Head of caudate nucleus (tissue), 42 donors: ENCODE results near the gene NFATC1.

Experiments used
- DNase-seq, 42 donors: peaks; one replicate each; pipeline versions ENCODE4 v3.0.0 to v3.0.0-alpha.2; 2020 to 2021; ENCODE audit warnings: mixed read lengths in 7 of 42
- intact Hi-C: fragments of 100-400 bp; cut with DNase I; formaldehyde crosslinking; loops from one replicate; pipeline ENCODE4 v1.15.0; 2022

Gene NFATC1

GRCh38 chr18:79385326-79385707 is 10.4 kb upstream of the NFATC1 start:
- peak in 1 of 42 donors; percentile 28 for DNase-seq
- intact Hi-C loops, result no loop called here

- intact Hi-C loops, result no loop called here
- DNase-seq, result peak in 10 of 42 donors; percentile 1 to 31 (median 13)
Measured at GRCh38 chr18:79385708-79386341, 9.9 kb upstream of the NFATC1 start.

GRCh38 chr18:79386547-79386946 is 9.2 kb upstream of the NFATC1 start:
- peak in 8 of 42 donors; percentile 3 to 19 (median 9) for DNase-seq
- intact Hi-C loops, result no loop called here

- DNase-seq, result peak in 6 of 42 donors; percentile 3 to 23 (median 13)
- intact Hi-C loops, result no loop called here
Measured at GRCh38 chr18:79387214-79387613, 8.5 kb upstream of the NFATC1 start.

- DNase-seq, result peak in 6 of 42 donors; percentile 0 to 38 (median 9)
- intact Hi-C loops, result no loop called here
Measured at GRCh38 chr18:79387615-79388014, 8.1 kb upstream of the NFATC1 start.

GRCh38 chr18:79388043-79388442 is 7.7 kb upstream of the NFATC1 start:
- intact Hi-C loops, result no loop called here
- peak in 7 of 42 donors; percentile 0 to 18 (median 4) for DNase-seq

- DNase-seq, result peak in 1 of 42 donors; percentile 1
- intact Hi-C loops, result no loop called here
Measured at GRCh38 chr18:79389689-79390088, 6.0 kb upstream of the NFATC1 start.

GRCh38 chr18:79392226-79392625 is 3.5 kb upstream of the NFATC1 start:
- intact Hi-C loops, result no loop called here
- DNase-seq, result peak in 2 of 42 donors; percentile 2 to 10

GRCh38 chr18:79393181-79393634 is 2.5 kb upstream of the NFATC1 start:
- intact Hi-C loops, result no loop called here
- peak in 3 of 42 donors; percentile 3 to 16 (median 11) for DNase-seq

GRCh38 chr18:79393635-79394533 is 1.8 kb upstream of the NFATC1 start:
- intact Hi-C loops, result no loop called here
- DNase-seq, result peak in 40 of 42 donors; percentile 56 to 86 (median 76)

GRCh38 chr18:79394534-79395307 is 1.0 kb upstream of the NFATC1 start:
- peak in 1 of 42 donors; percentile 16 for DNase-seq
- intact Hi-C loops, result loop anchor here (5.0 kb wide), 2 partner anchors 113 to 133 kb away; no protein-coding TSS in a partner anchor

- DNase-seq, result no peak
- intact Hi-C loops, result loop anchor here (5.0 kb wide), 2 partner anchors 112 to 132 kb away; no protein-coding TSS in a partner anchor
Measured at GRCh38 chr18:79395308-79395640, 456 bp upstream of the NFATC1 start.

GRCh38 chr18:79396431-79397246 is 909 bp downstream of the NFATC1 start:
- peak in 33 of 42 donors; percentile 38 to 78 (median 63) for DNase-seq
- intact Hi-C loops, result loop anchor here (5.0 kb wide), 2 partner anchors 111 to 131 kb away; no protein-coding TSS in a partner anchor

GRCh38 chr18:79397247-79397829 is 1.6 kb downstream of the NFATC1 start:
- no peak for DNase-seq

GRCh38 chr18:79397830-79398761 is 2.4 kb downstream of the NFATC1 start:
- DNase-seq, result peak in 16 of 42 donors; percentile 29 to 71 (median 51)
- intact Hi-C loops, result loop anchor here (5.0 kb wide), 2 partner anchors 109 to 129 kb away; no protein-coding TSS in a partner anchor

More at GRCh38 chr18:79397247-79397829, 1.6 kb downstream of the NFATC1 start:
- intact Hi-C loops, result loop anchor here (5.0 kb wide), 2 partner anchors 110 to 130 kb away; no protein-coding TSS in a partner anchor

- DNase-seq, result no peak
- intact Hi-C loops, result loop anchor here (5.0 kb wide), 2 partner anchors 108 to 128 kb away; no protein-coding TSS in a partner anchor
Measured at GRCh38 chr18:79399275-79400081, 3.7 kb downstream of the NFATC1 start.
